NOMO-1 (cell line): ENCODE data around the gene SH3GLB1.

Experiments used
- DNase-seq, 2 experiments: peaks; one replicate each; lab custom pipeline; 2025; ENCODE audit not compliant: unreplicated experiment in 2 of 2; lab: John Stamatoyannopoulos, UW

SH3GLB1 gene

GRCh38 chr1:86731416-86731815 lies 27.0 kb downstream of the SH3GLB1 start:
- no peak for DNase-seq

DNA sequence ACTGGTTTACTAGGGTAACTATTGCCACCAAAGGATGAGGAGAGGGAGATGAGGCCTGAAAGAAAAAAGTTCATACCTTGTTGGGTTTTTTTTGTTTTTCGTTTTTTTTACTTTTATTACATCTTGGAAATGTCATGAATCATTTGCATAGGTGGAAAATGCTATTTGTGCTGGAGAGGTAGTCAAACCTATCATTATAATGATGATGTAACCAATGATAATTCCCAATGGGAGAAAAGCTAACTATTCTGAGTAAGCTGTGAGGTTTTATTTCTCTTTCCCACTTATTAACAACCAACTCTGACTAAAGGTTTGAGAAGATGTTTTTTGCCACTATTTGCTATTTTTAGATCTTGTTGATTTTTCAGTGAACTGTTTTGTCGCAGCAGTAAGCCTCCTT lies 29.0 kb downstream of the SH3GLB1 start:
- DNase-seq, result no peak

DNA sequence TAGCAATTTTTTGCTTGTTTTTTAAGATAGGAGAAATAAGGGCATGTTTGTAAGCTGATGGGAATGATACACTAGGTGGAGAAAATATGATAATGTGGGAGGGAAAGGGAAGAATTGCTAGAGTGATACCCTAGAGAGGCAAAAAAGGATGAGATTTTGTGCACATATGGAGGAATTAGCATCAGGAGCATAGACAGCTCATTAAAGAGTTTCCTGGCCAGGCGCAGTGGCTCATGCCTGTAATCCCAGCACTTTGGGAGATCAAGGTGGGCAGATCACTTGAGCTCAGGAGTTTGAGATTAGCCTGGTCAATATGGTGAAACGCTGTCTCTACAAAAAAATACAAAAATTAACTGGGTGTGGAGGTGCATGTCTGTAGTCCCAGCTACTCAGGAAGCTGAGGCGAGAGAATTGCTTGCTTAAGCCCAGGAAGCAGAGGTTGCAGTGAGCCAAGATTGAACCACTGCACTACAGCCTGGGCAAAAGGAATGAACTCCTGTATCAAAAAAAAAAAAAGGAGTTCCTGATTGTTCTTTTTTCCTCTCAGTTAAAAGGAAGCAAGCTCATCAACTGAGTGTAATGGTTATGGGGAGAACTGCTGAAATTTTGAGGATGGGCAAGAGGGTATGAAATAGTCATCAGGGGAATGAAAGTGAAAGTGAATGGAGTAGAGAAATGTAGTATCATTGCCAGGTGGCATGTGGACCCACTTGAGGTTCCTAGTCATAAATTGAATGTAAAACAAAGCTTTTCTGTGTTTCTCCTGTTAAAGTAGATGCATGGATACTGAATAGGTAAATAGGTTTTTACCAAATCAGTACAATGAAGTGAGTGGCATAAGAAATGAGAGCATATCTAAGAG lies 35.5 kb downstream of the SH3GLB1 start:
- no peak for DNase-seq

DNA sequence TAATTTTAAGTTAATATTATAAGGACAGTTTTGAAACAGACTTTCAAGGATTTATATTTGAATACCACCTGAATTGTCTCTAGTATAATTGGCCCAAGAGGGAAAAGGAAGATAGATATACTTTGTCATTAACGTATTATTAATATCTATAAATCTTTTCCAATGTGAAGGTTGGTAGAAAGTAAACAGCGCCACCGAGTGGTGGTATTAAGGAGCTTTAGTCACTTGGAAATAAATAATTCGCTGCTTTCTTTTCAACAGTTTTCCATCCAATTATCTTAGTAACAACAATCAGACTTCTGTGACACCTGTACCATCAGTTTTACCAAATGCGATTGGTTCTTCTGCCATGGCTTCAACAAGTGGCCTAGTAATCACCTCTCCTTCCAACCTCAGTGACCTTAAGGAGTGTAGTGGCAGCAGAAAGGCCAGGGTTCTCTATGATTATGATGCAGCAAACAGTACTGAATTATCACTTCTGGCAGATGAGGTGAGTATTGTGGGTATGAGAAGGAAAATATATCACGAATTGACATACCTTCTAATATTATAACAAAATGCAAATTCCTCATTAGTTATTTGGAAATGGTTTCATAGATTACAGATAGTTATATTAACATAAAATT lies 37.7 kb downstream of the SH3GLB1 start:
- no peak for DNase-seq

GRCh38 chr1:86747304-86747703 lies 42.9 kb downstream of the SH3GLB1 start:
- DNase-seq, result no peak

- no peak for DNase-seq
Observed at GRCh38 chr1:86748622-86749373, 44.4 kb downstream of the SH3GLB1 start.

- DNase-seq, result no peak
Observed at GRCh38 chr1:86750076-86750475, 45.7 kb downstream of the SH3GLB1 start.

DNA sequence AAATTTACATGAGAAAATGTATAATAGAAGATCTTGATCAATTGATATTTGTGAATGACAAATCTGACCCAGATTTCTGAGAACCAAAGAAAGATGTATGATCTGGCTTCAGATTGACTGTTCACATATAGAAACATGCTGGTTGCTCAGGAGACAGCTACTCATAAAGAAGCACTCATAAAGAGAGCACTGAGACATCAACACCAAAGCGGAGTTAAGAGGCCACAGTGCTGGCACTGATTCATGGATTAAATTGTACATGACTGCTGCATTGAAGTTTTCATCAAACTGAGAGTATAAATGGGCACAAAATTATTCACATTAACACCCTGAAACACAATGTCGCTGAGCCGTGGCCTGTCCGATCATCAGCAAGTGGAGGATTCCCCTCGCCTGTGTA lies 46.2 kb downstream of the SH3GLB1 start:
- DNase-seq, result no peak

DNA sequence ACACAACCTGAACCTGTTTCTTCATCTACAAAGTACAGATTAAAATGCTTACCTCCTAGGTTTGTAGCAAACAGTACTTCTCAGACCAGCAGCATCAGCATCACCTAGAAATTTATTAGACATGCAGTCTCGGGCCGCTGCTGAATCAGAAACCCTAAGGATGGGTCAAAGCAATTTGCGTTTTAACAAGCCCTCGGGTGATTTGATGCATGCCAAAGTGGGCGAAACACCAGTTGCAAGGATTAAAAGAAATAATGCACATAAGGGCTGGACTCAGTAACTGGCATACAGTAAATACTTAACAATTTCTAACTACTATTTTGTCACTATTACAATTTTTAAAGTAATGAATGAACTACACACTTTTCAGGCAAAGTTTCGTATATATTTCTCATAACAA lies 47.5 kb downstream of the SH3GLB1 start:
- DNase-seq, result no peak

GRCh38 chr1:86753700-86754099 lies 49.3 kb downstream of the SH3GLB1 start:
- no peak for DNase-seq

DNA sequence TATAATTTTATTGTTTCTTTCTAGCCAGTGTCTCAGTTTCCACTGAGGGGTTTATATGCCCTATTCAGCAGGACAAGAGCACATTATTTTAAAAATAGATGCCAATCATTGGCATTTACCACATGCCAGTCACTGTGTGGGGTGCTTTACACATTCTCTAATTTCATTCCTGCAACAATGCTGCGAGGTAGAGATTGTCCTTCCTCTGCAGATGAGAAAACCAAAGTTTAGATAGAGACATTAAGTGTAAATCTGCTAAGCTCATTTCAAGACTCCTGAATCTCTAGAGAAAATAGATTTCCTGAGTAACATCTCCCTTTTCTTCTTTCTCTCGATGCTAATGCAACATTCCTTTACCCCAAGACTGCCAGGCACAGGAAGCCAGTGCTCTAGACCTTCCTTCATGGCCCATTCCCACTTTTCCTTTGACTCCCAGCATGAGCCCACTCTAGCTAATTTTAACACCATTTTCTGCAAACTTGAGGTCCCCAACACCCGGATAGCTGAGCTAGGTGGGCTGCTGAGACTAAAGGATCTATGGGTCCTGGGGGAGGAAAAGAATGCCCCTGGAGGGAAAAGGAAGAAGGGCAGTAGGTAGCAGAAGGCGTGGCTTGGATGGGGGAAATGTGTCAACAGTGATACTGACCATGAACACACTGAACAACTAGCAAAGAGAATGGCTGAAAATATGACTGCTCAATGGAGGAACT lies 50.0 kb downstream of the SH3GLB1 start:
- DNase-seq, result no peak

GRCh38 chr1:86756062-86756406 lies 51.7 kb downstream of the SH3GLB1 start:
- DNase-seq, result no peak

- DNase-seq, result peak; percentile 73 to 75
Observed at GRCh38 chr1:86757272-86757984, 53.1 kb downstream of the SH3GLB1 start.

DNA sequence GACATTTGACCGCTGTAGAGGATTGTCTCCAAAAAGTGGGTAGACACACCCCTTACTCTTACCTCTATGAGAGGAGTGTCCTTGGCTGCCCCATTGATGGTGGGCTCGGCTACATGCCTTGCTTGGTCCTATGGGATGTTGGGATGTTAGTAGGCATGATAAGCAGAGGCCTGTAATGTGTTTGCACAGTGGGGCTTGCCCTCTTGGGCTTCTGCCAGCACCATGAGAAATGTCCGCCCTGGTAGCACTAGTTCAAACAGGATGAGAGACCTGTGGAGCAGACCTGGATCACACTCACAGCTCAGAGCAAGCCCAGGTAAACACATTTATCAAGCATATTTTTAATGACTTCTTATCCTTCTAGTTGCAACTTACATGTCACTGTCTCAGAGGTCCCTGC lies 54.2 kb downstream of the SH3GLB1 start:
- DNase-seq, result no peak

GRCh38 chr1:86760199-86760598 lies 55.8 kb downstream of the SH3GLB1 start:
- DNase-seq, result no peak

GRCh38 chr1:86762336-86762735 lies 58.0 kb downstream of the SH3GLB1 start:
- DNase-seq, result no peak

DNA sequence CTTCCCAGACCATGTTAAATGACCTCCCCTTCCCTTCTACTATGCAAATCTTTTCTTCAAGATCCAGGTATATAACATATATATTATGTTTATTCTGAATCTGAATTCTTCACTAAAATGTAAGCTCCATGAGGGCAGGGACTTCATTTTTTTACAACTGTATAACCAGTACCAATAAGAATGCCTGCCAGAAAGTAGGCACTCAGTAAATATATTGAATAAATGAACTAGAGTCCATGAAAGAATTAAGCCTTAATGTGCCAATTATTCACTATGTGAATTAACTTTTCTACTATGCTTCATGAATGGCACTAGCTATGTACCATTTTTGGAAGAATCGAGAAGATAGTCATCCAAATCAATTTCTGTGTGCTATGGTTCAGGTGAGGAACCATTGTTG lies 60.1 kb downstream of the SH3GLB1 start:
- DNase-seq, result no peak

DNA sequence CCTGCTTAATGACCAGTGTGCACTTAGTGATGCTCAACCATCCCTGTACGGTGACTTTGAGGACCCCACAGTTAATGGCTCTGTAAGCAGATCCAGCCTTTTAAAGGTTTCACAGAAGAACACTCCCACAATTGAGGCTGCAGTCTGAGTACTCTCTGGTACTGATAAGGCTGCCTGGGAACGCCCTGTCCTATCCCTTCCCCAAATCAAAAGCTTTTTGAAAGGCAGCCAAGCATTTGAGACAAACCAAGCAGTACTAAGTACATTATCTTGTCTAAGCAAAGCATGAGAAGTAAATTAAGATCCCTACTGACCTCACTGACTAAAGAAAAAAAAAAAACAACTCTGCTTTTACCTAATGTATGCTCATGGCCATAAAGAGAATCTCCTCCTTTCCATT lies 60.7 kb downstream of the SH3GLB1 start:
- DNase-seq, result no peak

- DNase-seq, result no peak
Observed at GRCh38 chr1:86765674-86766073, 61.3 kb downstream of the SH3GLB1 start.

GRCh38 chr1:86768554-86768953 lies 64.2 kb downstream of the SH3GLB1 start:
- DNase-seq, result no peak

- DNase-seq, result no peak
Observed at GRCh38 chr1:86769065-86769464, 64.7 kb downstream of the SH3GLB1 start.
